Esophagus squamous epithelium (tissue), 5 donors: ENCODE data around the gene CDYL. TPM values are rescaled to one million over a fixed set of nuclear protein-coding genes. Genes with fewer than 3 reads are reported as not detected.

Experiments used
- DNase-seq: peaks from one replicate; lab custom pipeline; 2025; lab: John Stamatoyannopoulos, UW
- H3K27ac ChIP-seq, 4 donors: fragments of 200-600 bp; sonication (generic); one replicate each; pipeline ENCODE4 v1.5.1; 2016 to 2019; ENCODE audit warnings: mild to moderate bottlenecking in 1 of 4
- H3K27me3 ChIP-seq, 4 donors: fragments of 200-600 bp; sonication (generic); 1 replicate in 3 of 4; 2 replicates in 1 of 4; pipeline versions ENCODE4 v1.5.1 to v1.6.0; 2017 to 2021; ENCODE audit warnings: antibody characterized with exemption in 1 of 4
- H3K36me3 ChIP-seq, 3 donors: fragments of 200-600 bp; sonication (generic); one replicate each; pipeline ENCODE4 v1.5.1; 2016 to 2019
- H3K4me1 ChIP-seq, 3 donors: fragments of 200-600 bp; sonication (generic); one replicate each; pipeline ENCODE4 v1.5.1; 2017 to 2019
- H3K4me3 ChIP-seq, 4 donors: fragments of 200-600 bp; sonication (generic); 1 replicate in 3 of 4; 2 replicates in 1 of 4; pipeline ENCODE4 v1.5.1; 2016 to 2019; ENCODE audit warnings: mild to moderate bottlenecking in 2 of 4, moderate library complexity in 1 of 4
- H3K9me3 ChIP-seq, 3 donors: fragments of 200-600 bp; sonication (generic); one replicate each; pipeline ENCODE4 v1.5.1; 2016 to 2019
- CTCF ChIP-seq, 6 experiments: fragments of 450-650 bp in 4 of 6; fragments of 200-600 bp in 2 of 6; sonication (generic) in 2 of 6; IDR thresholded peaks; one replicate each; pipeline ENCODE4 v1.5.1; 2016 to 2019; ENCODE audit warnings: antibody characterized with exemption in 6 of 6, mild to moderate bottlenecking in 4 of 6, moderate library complexity in 4 of 6
- POLR2A ChIP-seq, 4 donors: fragments of 450-650 bp; IDR thresholded peaks; one replicate each; pipeline ENCODE4 v1.6.1; 2017; ENCODE audit warnings: antibody characterized with exemption in 4 of 4, mild to moderate bottlenecking in 4 of 4, moderate library complexity in 3 of 4
- WGBS, 2 donors: methylation state at CpG; one replicate each; pipeline ENCODE4 v1.1.5; 2018; 5-methylcytosine and 5-hydroxymethylcytosine counted together
- intact Hi-C: fragments of 100-400 bp; cut with DNase I; formaldehyde crosslinking; loops from one replicate; pipeline ENCODE4 v1.15.0; 2022
- total RNA-seq, 4 donors: library from RNA; depleted of rRNA; stranded (reverse); fragments of >200 nt; gene quantifications; one replicate each; pipeline ENCODE4 v1.1.0, GENCODE V29; 2016
- donor health status: DM: yes; HTN: yes; CAD: no.

CDYL gene
- total RNA-seq, 4 donors from 2014 or later = 15.2 to 43.5 (median 19.6) TPM

DNA sequence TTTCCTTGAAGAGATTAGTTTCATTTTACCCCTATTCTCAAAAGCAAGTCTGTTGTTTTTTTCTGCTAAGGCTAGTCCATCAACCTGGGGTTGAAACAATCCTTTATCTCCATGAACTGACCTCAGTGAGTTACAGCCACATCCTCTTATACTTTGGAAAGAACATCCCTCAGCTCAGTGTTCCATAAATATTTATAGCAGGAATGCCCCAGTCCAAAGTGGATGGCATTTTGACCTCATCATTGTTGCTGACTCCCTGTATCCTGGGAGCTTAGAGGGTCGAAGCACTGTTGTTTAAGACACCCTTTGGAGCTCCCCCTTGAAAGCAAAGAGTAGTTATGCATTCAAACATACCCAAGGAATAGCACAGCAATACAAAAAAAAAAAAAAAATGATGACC is 16.2 kb upstream of the CDYL start:
- TF ChIP-seq CTCF (IDR thresholded peaks at IDR 0.05) (no peak), POLR2A (IDR thresholded peaks at IDR 0.05) (no peak)
- H3K4me3 ChIP-seq = no peak overlapping the region
- peaks cover 0 to 13% (median 4%) of the 10 kb centered on the region in 3 donors for H3K9me3 ChIP-seq
- no peaks in the 10 kb centered on the region for H3K27me3 ChIP-seq
- no peak overlapping the region for H3K27ac ChIP-seq
- no peak for DNase-seq
- no peaks in the 10 kb centered on the region for H3K4me1 ChIP-seq
- intact Hi-C loops = no loop called here
- no peaks in the 10 kb centered on the region for H3K36me3 ChIP-seq
- 33% methylated on average over 1 of the region's 1 CpG; no CpG with 5 or more reads in 1 of the 2 donors for WGBS, 2 donors

DNA sequence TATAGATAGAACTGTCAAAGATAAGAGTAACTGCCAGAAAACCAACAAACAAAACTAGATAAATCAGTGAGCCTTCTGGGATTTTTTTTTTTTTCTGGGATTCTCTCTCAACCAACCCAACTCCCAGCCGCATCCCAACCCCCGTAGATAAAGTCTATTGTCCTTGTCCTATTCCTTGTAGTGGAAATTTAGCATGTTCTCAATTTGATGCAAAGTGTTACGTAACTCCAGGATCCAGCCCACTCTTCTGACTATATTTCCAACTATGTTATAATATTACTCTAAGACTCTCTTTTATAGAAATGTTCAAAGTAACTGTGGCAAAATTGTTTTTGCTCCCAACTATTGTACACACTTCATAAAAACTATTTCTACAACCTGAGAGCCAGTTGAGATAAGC is 15.4 kb upstream of the CDYL start:
- no peak for DNase-seq
- Histone ChIP-seq H3K4me3 (no peak overlapping the region), H3K36me3 (no peaks in the 10 kb centered on the region), H3K27ac (no peak overlapping the region), H3K4me1 (no peaks in the 10 kb centered on the region), H3K9me3 (peaks cover 0 to 13% (median 4%) of the 10 kb centered on the region in 3 donors), H3K27me3 (no peaks in the 10 kb centered on the region)
- TF ChIP-seq CTCF (IDR thresholded peaks at IDR 0.05) (no peak), POLR2A (IDR thresholded peaks at IDR 0.05) (no peak)
- WGBS, 2 donors = 65 to 89% methylated on average over 3 of the region's 3 CpGs
- intact Hi-C loops = no loop called here

GRCh38 chr6:4762294-4762693 is 13.9 kb upstream of the CDYL start:
- peaks cover 0 to 13% (median 4%) of the 10 kb centered on the region in 3 donors for H3K9me3 ChIP-seq
- intact Hi-C loops = no loop called here
- TF ChIP-seq POLR2A (IDR thresholded peaks at IDR 0.05) (no peak), CTCF (IDR thresholded peaks at IDR 0.05) (no peak)
- no peak for DNase-seq
- H3K36me3 ChIP-seq = no peaks in the 10 kb centered on the region
- no peaks in the 10 kb centered on the region for H3K4me1 ChIP-seq
- no peak overlapping the region for H3K27ac ChIP-seq
- no peak overlapping the region for H3K4me3 ChIP-seq
- no peaks in the 10 kb centered on the region for H3K27me3 ChIP-seq

DNA sequence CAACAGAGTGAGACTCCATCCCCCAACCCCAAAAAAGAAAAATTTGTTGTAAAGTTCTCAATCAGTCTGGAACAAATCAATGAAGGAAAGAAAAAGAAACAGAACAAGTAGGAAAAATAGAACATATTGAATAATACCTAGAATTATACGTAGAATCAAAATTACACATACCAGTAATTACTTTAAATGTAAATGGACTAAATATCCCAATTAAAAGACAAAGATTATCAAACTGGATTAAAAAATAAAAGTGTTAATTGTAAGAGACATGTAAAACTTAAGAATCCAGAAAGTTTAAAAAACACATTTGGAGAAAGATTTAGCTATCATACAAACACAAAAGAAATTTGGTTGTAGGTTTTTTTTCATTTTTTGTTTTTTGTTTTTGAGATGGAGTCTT is 12.3 kb upstream of the CDYL start:
- H3K27ac ChIP-seq = no peak overlapping the region
- intact Hi-C loops = no loop called here
- WGBS, 2 donors = 95 to 100% methylated on average over 1 of the region's 1 CpG
- no peak for TF ChIP-seq POLR2A (IDR thresholded peaks at IDR 0.05)
- no peak for TF ChIP-seq CTCF (IDR thresholded peaks at IDR 0.05)
- no peaks in the 10 kb centered on the region for H3K27me3 ChIP-seq
- no peak overlapping the region for H3K4me3 ChIP-seq
- no peak for DNase-seq
- H3K4me1 ChIP-seq = no peaks in the 10 kb centered on the region
- no peaks in the 10 kb centered on the region for H3K36me3 ChIP-seq
- H3K9me3 ChIP-seq = peaks cover 0 to 13% (median 4%) of the 10 kb centered on the region in 3 donors

DNA sequence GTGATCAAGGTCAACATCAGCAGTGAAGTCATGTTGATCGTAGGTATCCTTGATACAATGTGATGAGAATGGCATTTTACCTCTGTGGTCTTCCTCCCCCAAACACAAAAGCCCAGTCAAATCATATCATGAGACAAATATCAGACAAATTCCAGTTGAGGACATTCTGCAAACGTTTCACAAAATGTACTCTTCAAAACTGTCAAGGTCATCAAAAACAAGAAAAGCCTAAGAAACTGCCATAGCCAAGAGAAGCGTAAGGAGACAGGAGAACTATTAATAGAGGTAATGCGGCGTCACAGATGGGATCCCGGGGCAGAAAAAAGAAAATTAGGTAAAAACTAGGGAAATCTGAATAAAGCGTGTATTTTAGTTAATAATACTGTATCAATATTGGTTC is 7.4 kb upstream of the CDYL start:
- DNase-seq = no peak
- no peaks in the 10 kb centered on the region for H3K27me3 ChIP-seq
- WGBS, 2 donors = 80 to 88% methylated on average over 7 of the region's 7 CpGs
- no peaks in the 10 kb centered on the region for H3K36me3 ChIP-seq
- no peak overlapping the region for H3K4me3 ChIP-seq
- intact Hi-C loops = no loop called here
- H3K4me1 ChIP-seq = no peaks in the 10 kb centered on the region
- peaks cover 0 to 4% (median 0%) of the 10 kb centered on the region in 3 donors for H3K9me3 ChIP-seq
- no peak overlapping the region for H3K27ac ChIP-seq
- TF ChIP-seq POLR2A (IDR thresholded peaks at IDR 0.05) (no peak), CTCF (IDR thresholded peaks at IDR 0.05) (no peak)
